Loucy (cell line): ENCODE data around the gene IFI44.

Experiments
- H2AFZ ChIP-seq: fragments of 200-600 bp; sonication (generic); 2 replicates; pipeline ENCODE4 v1.6.0; 2016; ENCODE audit warnings: antibody characterized with exemption, mild to moderate bottlenecking, low read length, moderate library complexity
- H3F3A ChIP-seq: fragments of 200-600 bp; 2 replicates; pipeline ENCODE4 v1.6.0; 2016; ENCODE audit warnings: antibody characterized with exemption, low read depth, mild to moderate bottlenecking
- H3K27me3 ChIP-seq: fragments of 200-600 bp; sonication (generic); 2 replicates; pipeline ENCODE4 v1.6.1; 2014; ENCODE audit warnings: low read length, mild to moderate bottlenecking; ENCODE audit not compliant: insufficient read depth, poor library complexity, severe bottlenecking
- H3K36me3 ChIP-seq: fragments of 200-600 bp; sonication (generic); 2 replicates; pipeline ENCODE4 v1.6.1; 2016; ENCODE audit warnings: low read length; ENCODE audit not compliant: insufficient read depth
- H3K4me1 ChIP-seq: fragments of 200-600 bp; sonication (generic); 2 replicates; pipeline ENCODE4 v1.5.1; 2014; ENCODE audit warnings: low read length, mild to moderate bottlenecking; ENCODE audit not compliant: insufficient read depth, poor library complexity, severe bottlenecking
- H3K4me2 ChIP-seq: fragments of 200-600 bp; sonication (generic); 2 replicates; pipeline ENCODE4 v1.6.0; 2014; ENCODE audit warnings: antibody characterized with exemption, low read length, low read depth, mild to moderate bottlenecking; ENCODE audit not compliant: poor library complexity, severe bottlenecking
- H3K4me3 ChIP-seq: fragments of 200-600 bp; sonication (generic); 2 replicates; pipeline ENCODE4 v1.5.1; 2014; ENCODE audit warnings: low read length, mild to moderate bottlenecking, mixed read lengths; ENCODE audit not compliant: poor library complexity, severe bottlenecking
- H3K79me2 ChIP-seq: fragments of 200-600 bp; sonication (generic); 2 replicates; pipeline ENCODE4 v1.6.1; 2014; ENCODE audit warnings: low read length; ENCODE audit not compliant: insufficient read depth
- H3K9ac ChIP-seq: fragments of 200-600 bp; sonication (generic); 2 replicates; pipeline ENCODE4 v1.6.0; 2014; ENCODE audit warnings: mild to moderate bottlenecking, low read depth, low read length, moderate library complexity; ENCODE audit not compliant: poor library complexity, severe bottlenecking
- H3K9me2 ChIP-seq: fragments of 200-600 bp; sonication (generic); replicated peaks from 2 replicates; pipeline ENCODE4 v1.6.1; 2016; ENCODE audit warnings: low read depth, low read length, mixed read lengths
- H3K9me3 ChIP-seq: fragments of 200-600 bp; sonication (generic); 2 replicates; pipeline ENCODE4 v1.6.1; 2014; ENCODE audit warnings: mild to moderate bottlenecking, antibody characterized with exemption, low read length, low read depth; ENCODE audit not compliant: insufficient read depth
- H4K20me1 ChIP-seq: fragments of 200-600 bp; sonication (generic); 2 replicates; pipeline ENCODE4 v1.6.0; 2014; ENCODE audit warnings: antibody characterized with exemption, low read length, mild to moderate bottlenecking; ENCODE audit not compliant: insufficient read depth, poor library complexity, severe bottlenecking
- CTCF ChIP-seq: fragments of 200-600 bp; sonication (generic); conservative IDR thresholded peaks from 2 replicates; pipeline ENCODE4 v1.5.1; 2014; ENCODE audit warnings: mild to moderate bottlenecking, antibody characterized with exemption, low read length
- EZH2phosphoT487 ChIP-seq: fragments of 200-600 bp; IDR thresholded peaks from 2 replicates; pipeline ENCODE4 v1.6.1; 2018; ENCODE audit warnings: antibody characterized with exemption, mild to moderate bottlenecking, moderate library complexity, borderline replicate concordance

The IFI44 gene

GRCh38 chr1:78649628-78650027 is at the start of gene IFI44:
Gene IFI44 (plus strand): TSS chr1:78649831. CDS start chr1:78650196, 365 bp downstream.
- peak within 1 kb of the TSS; percentile 80 for H3K4me3 ChIP-seq
- no peaks in the 10 kb centered on the region for H3K27me3 ChIP-seq
- H3K79me2 ChIP-seq = peaks cover 34% of the 10 kb centered on the region
- peak within 1 kb of the TSS; percentile 83 for H2AFZ ChIP-seq
- TF ChIP-seq EZH2phosphoT487 = no peak
- no peak for TF ChIP-seq CTCF
- no peaks in the 10 kb centered on the region for H3F3A ChIP-seq
- H3K9me2 ChIP-seq = no peaks in the 10 kb centered on the region
- H3K36me3 ChIP-seq = no peaks in the 10 kb centered on the region
- H3K9ac ChIP-seq = peak within 1 kb of the TSS; percentile 73
- peaks cover 49% of the 10 kb centered on the region for H3K4me1 ChIP-seq
- H3K4me2 ChIP-seq = peak within 1 kb of the TSS; percentile 91
- no peaks in the 10 kb centered on the region for H4K20me1 ChIP-seq
- H3K9me3 ChIP-seq = peaks cover 10% of the 10 kb centered on the region; the same call in 1 of the 2 replicates

DNA sequence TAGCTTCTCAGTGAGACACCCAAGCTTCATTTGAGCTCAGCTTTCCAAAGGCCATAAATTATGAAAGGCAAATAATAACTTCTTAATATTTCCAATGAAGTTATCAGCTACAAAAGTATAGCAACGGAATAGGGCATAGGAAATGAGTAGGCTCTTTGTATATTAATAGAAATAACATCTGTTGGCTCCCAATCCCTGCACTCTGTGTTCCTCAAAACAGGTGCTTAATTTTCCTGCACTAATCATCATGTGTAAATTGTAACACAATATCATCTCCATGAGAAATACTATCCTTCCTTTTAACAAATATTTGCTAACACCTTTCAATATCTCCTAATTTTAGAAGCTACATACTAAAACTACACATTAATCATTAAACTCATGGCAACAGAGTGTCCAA is 48.6 kb upstream of the IFI44 start:
- Histone ChIP-seq H3K9me3 (no peaks in the 10 kb centered on the region), H3K9me2 (no peaks in the 10 kb centered on the region), H3F3A (no peaks in the 10 kb centered on the region), H3K4me3 (no peak overlapping the region), H3K9ac (no peak overlapping the region), H4K20me1 (no peaks in the 10 kb centered on the region), H3K36me3 (no peaks in the 10 kb centered on the region), H2AFZ (no peak overlapping the region), H3K27me3 (no peaks in the 10 kb centered on the region), H3K79me2 (no peaks in the 10 kb centered on the region), H3K4me1 (no peaks in the 10 kb centered on the region), H3K4me2 (no peak overlapping the region)
- TF ChIP-seq CTCF (no peak), EZH2phosphoT487 (no peak)

GRCh38 chr1:78603206-78603605 is 46.4 kb upstream of the IFI44 start:
- H3K4me1 ChIP-seq = no peaks in the 10 kb centered on the region
- no peaks in the 10 kb centered on the region for H3K36me3 ChIP-seq
- no peaks in the 10 kb centered on the region for H3K9me2 ChIP-seq
- H3K4me2 ChIP-seq = no peak overlapping the region
- H4K20me1 ChIP-seq = no peaks in the 10 kb centered on the region
- TF ChIP-seq EZH2phosphoT487 (no peak), CTCF (no peak)
- no peaks in the 10 kb centered on the region for H3K9me3 ChIP-seq
- no peaks in the 10 kb centered on the region for H3K79me2 ChIP-seq
- H3K4me3 ChIP-seq = no peak overlapping the region
- H3K9ac ChIP-seq = no peak overlapping the region
- H2AFZ ChIP-seq = no peak overlapping the region
- H3K27me3 ChIP-seq = no peaks in the 10 kb centered on the region
- H3F3A ChIP-seq = no peaks in the 10 kb centered on the region
